Measurements from ENCODE around the gene HECTD1.
"Not testable (repeated sequence)": the region's sequence is repeated elsewhere in the genome, so short reads cannot be mapped to it uniquely, and the experiment has no call there.

Gene HECTD1

GRCh38 chr14:31142455-31143087, 65.0 kb downstream of the HECTD1 start:
- DNase-seq (ENCODE audit: low spot score) = no peak

GRCh38 chr14:31139301-31139847, 68.2 kb downstream of the HECTD1 start:
- no peak for DNase-seq (ENCODE audit: low spot score)

GRCh38 chr14:31138301-31138700, 69.3 kb downstream of the HECTD1 start:
- no peak for DNase-seq (ENCODE audit: low spot score)

DNA sequence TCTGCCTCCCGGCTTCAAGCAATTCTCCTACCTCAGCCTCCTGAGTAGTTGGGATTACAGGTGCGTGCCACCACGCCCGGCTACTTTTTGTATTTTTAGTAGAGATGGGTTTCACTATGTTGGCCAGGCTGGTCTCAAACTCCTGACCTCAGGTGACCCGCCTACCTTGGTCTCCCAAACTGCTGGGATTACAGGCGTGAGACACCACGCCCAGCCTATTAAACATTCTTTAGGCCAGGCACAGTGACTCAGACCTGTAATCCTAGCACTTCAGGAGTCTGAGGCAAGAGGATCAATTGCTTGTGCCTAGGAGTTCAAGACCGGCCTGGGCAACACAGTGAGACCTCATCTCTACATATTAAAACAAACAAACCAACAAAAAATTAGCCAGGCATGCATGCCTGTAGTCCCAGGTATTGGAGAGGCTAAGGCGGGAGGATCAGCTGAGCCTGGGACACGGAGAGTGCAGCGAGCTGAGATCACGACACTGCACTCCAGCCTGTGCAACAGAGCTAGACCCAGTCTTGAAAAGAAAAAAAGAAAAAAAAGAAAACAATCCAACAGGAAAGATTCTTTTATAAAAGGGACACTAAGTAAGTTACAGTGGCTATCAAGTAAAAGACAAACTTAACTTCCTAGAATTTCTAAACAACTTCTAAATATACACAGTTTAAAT, 70.2 kb downstream of the HECTD1 start:
- DNase-seq (ENCODE audit: low spot score) = no peak

- DNase-seq (ENCODE audit: low spot score) = no peak
These were observed 74.5 kb downstream of the HECTD1 start for GRCh38 chr14:31133133-31133532.

GRCh38 chr14:31128601-31129526, 78.7 kb downstream of the HECTD1 start:
- no peak for DNase-seq (ENCODE audit: low spot score)

DNA sequence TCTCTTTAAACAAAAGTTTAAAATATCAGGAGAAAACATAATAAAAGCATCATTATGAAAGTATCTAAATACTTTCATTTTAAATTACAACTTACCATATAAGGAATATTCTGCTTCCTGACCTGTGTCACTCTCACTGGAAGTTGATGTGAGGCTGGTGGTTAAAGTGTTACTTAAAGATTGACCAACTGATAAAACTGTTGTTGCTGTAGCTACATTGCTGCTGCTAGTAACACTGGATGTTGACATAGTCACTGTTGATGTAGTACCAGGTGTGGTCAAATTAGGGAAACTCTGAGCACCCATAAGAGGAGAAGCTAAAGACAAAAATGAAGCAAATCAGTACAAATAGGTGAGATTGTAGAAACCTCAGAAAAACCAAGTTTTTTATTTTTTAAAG, 79.9 kb downstream of the HECTD1 start:
- no peak for DNase-seq (ENCODE audit: low spot score)

DNA sequence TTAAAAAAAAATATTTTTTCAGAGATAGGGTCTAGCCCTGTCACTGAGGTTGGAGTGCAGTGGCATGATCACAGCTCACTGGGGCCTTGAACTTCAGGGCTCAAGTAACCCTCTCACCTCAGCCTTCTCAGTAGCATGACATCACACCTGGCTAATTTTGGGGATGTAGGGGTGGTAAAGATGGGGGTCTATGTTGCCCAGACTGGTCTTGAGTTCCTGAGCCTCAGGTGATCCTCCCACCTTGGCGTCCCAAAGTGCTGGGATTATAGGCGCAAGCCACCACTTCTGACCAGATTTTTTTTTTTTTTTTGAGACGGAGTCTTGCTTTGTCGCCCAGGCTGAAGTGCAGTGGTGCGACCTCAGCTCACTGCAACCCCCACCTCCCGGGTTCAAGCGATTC, 80.9 kb downstream of the HECTD1 start:
- DNase-seq (ENCODE audit: low spot score) = no peak

GRCh38 chr14:31125231-31125630, 82.4 kb downstream of the HECTD1 start:
- no peak for DNase-seq (ENCODE audit: low spot score)

- DNase-seq (ENCODE audit: low spot score) = no peak
These were observed 83.4 kb downstream of the HECTD1 start for GRCh38 chr14:31124197-31124596.

GRCh38 chr14:31122921-31123320, 84.7 kb downstream of the HECTD1 start:
- no peak for DNase-seq (ENCODE audit: low spot score)

- DNase-seq (ENCODE audit: low spot score) = no peak
These were observed 85.4 kb downstream of the HECTD1 start for GRCh38 chr14:31122098-31122611.

DNA sequence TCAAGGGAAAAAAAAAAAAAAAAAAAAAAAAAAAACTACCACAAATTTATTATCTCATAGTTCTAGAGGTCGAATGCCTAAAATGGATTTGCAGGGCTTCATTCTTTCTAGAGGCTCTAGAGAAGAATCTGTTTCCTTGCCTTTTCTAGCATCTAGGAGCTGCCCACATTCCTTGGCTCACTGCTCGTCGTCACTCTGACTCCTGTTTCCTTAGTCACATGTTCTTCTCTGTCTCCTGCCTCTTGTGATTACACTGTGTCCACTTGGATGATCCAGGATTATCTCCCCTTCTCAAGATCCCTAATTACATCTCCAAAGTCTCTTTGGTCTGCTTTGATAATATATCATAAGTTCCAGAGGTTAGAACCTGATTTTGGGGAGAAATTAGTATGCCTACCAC, 88.7 kb downstream of the HECTD1 start:
- no peak for DNase-seq (ENCODE audit: low spot score)

GRCh38 chr14:31113794-31114193, 93.8 kb downstream of the HECTD1 start:
- DNase-seq (ENCODE audit: low spot score) = no peak

GRCh38 chr14:31110872-31111271, 96.7 kb downstream of the HECTD1 start:
- DNase-seq (ENCODE audit: low spot score) = no peak

DNA sequence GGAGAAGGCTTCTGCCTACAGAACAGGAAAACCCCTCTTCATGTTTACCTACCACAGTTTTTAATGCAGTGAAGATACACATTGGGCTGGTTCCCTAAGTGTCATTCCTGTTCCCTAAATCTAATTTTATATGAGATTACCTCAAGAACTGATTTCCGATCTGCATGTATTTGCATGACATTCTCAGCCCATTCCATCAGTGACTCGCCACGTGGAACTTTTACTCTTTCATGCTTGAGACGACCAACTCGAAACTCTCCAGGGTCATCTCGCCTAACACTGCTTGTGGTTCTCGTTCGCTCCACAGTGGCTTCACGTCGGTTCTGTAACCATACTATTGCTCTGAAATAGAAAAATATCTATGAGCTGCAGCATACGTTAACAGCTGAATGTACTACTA, 98.3 kb downstream of the HECTD1 start:
- no peak for DNase-seq (ENCODE audit: low spot score)

DNA sequence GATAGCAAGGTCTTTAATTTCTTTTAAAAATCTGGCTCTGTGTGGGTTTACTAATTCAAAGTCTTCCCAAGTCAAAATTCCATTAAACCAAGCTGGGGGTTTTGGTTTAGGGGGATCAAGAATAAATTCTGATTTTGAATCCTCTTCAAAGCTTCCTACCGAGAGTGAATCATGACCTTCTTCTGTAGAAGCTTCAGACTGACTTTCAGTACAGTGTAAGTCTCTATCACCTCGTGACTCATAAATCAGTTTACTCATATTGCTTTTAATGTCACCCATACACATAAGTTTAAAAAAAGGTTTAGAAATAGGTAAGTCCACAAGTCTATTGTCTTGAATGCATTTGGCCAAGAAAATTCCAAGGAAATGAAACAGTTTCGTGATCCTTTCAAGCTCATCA, 100.8 kb downstream of the HECTD1 start:
- no peak for DNase-seq (ENCODE audit: low spot score)

DNA sequence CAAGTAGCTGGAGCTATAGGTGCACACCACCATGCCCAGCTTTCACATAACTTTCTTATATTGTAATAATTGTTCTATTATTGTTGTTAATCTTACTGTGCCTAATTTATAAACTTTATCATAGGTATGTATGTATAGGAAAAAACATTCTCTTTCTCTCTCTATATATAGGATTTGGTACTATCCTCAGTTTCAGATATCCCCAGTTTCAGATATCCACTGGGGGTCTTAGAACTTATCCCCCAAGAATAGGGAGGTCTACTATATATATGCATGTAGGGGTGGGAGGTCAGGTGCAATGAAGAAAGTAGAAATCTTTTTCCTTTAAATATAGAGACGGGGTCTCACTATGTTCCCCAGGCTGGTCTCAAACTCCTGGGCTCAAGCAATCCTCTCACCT, 110.5 kb downstream of the HECTD1 start:
- DNase-seq (ENCODE audit: low spot score) = no peak

DNA sequence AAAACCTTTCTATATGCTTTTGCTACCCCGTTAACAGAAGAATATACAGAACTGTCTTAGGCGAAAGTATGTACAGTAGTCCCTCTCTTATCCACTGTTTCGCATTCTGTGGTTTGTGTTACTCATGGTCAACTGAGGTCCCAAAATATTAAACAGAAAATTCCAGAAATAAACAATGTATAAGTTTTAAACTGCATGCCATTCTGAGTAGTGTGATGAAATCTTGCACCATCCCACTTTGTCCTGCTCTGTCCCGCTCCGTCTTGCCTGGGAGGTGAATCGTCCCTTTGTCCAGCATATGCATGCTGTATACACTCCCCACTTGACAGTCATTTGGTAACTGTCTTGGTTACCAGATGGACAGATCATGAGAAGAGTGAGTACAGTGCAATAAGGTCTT, 111.3 kb downstream of the HECTD1 start:
- peak; percentile 10 for DNase-seq (ENCODE audit: low spot score)

DNA sequence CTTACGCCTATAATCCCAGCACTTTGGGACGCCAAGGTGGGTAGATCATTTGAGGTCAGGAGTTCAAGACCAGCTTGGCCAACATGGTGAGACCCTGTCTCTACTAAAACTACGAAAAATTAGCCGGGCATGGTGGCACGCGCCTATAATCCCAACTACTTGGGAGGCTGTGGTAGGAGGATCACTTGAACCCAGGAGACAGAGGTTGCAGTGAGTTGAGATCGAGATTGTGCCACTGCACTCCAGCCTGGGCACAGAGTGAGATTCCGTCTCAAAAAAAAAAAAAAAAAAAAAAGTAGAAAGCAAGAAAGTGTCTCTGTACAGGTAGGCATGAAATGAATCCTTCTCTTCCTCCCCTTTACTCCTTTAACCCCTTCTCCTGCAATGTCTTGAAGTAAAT, 111.8 kb downstream of the HECTD1 start:
- DNase-seq (ENCODE audit: low spot score) = not testable (repeated sequence)

GRCh38 chr14:31093884-31094839, 113.4 kb downstream of the HECTD1 start:
- DNase-seq (ENCODE audit: low spot score) = not testable (repeated sequence)

Data from hepatic stellate cell (primary cell).